Stimulated activated CD8-positive, alpha-beta memory T cell treated with anti-CD3 and anti-CD28 coated beads, Interleukin-4, amount 100 ng/mL, for 24 hours (primary cell): ENCODE results near the gene CCDC78.

ENCODE experiments used
- DNase-seq: peaks from one replicate; pipeline ENCODE4 v3.0.0-alpha.2; 2020; ENCODE audit warnings: low read depth

Gene CCDC78

DNA sequence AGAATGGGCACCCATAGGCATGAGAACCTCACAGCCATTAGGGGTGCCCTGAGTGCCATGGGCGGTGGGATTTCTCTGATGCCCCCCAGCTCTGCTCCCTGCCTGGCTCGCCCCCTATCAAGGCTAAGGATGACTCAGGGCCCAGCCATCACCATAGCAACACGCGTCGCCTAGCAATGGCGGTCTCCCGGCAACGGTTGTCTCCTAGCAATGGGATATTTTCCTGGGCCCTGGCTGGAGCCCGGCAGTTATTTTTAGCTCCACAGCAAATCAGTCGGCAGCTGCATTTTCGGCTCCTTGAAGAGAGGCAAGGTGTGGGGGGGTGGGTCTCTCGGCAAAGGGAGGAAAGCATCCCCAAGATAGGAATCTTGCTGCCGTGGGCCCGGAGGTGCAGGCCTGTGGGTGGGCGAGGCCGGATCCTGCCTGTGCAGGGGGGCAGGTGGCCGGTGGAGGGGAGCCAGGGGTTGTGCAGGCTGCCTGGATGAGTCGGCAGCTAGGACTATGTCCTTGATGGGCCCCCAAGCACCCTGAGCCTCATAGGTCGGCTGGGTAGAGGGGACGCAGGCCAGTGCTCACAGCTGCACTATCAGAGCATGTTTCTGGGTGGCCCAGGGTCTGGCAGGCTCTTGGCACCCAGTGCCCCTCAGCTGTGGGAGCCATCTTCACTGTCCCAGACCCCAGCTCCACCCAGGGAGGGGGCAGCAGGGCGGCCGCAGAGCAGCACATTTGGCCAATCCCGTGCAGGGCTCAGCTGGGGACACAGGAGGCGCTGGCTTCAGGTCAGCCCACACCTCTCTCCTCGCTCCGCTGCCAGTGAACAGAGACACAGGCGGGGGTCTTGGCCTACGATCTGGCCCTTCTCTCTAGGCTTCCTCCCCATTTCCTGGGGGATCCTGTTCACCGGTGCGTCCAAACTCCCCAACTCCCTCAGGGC, 16.4 kb downstream of the CCDC78 start:
- no peak for DNase-seq

DNA sequence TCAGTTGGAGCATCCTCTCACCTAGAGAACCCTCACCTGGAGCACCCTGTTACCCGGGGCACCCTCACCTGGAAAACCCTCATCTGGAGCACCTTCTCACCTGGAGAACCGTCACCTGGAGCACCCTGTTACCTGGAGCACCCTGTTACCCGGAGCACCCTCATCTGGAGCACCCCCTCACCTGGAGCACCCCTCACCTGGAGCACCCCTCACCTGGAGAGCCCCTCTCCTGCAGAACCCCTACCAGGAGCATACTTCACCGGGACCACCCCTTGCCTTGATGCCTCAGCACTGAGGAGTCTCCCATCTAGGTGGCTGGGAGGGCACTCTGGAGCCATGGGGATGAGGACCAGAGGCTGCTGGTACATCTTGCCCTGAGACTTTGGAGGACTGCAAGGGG, 17.3 kb downstream of the CCDC78 start:
- DNase-seq, result no peak

DNA sequence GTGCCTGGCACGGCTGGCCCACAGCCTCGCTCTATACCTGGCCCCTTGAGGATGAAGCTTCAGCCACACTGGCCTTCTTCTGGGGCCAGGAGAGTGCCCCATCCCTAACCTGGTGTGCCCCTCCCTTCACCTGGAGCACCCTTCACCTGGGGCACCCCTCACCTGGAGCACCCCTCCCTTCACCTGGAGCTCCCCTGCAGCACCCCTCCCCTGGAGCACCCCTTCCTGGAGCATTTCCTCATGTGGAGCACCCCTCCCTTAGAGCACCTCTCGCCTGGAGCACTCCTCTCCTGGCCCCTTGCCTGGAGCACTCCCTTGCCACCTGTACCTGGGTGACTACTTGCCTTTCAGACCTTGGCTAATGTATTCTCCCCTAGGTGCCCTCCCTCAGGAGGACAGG, 18.2 kb downstream of the CCDC78 start:
- DNase-seq, result no peak

DNA sequence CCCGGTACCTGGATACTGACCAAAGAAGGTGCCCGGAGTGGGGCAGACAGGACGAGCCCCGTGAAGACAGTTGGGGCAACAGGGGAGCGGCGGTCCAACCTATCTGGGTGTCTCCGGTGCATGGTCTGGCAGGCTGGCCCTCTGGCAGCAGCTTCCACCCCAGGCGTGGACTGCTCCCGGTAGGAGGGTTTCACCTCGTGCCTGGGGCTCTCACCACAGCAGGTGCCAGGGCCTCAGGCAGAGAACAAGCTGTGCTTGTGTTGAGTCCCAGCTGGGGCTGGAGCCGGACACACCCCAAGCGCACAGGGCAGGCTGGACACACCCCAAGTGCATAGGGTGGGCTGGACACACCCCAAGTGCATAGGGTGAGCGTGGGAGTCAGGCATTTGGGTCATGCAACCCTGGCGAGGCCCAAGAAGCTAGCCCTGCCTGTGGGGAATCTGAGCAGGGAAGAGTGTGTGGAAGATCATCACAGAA, 19.1 kb downstream of the CCDC78 start:
- no peak for DNase-seq

DNA sequence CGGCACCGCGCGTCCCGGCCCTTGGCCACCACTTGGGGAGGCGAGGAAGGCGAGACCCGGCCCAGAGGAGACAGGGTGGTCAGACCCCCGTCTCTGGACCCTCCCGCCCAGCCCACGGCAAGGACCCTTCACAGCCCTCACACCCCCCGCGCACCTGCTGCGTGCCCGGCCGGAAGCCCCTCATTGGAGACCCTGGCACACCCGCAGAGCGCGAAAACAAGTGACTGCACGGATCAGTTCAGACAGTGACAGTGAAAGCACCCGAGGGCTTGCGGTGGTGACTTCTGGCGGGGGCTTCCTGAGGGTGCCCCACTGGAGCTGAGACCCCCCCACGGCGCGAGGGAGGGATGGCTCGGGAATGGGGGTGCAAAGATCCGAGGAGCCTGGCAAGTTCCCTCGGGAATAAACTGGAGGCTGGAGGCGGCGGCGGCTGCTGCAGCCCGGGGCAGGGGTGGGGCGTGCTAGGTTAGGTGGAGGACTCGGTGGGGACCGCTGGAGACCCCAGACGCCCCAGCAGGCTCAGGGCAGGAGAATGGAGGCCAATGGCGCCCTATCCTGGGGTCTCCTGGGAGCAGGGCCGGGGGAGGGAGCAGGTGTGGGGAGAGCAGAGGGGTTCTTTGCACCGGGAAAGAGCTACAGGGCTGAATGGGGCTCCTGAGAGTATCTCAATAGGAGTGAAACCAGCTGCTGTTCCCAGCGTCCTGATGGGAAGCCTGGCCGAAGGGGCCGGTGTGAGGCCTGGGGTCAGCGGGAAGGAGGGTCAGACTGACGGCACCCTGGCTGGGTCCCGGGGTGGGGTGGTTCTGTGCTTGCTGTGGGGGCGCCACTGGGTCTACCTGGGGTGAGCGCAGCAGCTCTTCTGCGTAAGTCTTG, 19.8 kb downstream of the CCDC78 start:
- DNase-seq, result no peak

DNA sequence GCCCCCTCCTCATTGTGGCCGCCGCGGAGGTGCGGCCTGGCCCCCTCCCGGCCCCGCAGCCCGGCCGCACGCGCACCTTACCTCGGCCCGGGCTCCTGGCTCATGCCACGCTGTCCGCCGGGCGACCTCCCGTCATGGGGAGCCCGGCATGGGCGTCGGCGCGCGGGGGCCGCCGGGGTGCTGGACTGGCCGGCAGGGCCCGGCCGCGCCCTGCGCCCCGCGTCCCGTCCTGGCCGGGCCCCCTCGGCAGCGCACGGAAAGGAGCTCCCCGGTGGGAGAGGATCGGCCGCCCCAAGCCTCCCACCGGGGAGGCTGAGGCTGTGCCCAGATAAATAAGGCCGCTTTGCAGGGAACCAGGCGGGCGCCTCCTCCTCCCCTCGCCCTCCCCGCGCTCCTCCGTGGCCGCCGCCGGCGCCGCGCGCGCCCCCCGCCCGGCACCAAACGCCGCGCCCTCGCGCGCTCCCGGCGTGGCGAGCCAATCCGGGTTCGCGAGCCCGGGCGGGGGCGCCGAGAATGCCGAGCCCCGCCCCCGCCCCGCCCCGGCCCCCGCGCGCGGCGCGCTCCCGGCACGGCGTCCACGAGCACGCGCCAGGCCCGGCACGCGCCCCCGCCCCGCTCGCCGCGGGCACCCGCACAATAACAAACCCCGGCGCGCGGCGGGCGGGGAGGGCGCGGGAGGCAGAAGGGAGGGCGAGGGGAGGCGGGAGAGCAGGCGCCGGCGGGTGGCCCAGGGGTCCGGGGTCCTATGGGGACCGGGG, 20.6 kb downstream of the CCDC78 start, which contains the start of gene FBXL16:
FBXL16 (minus strand) TSS at position 371 of the 758 bp plus-strand sequence. CDS start 8,396 bp downstream, outside the sequence.
- no peak for DNase-seq

DNA sequence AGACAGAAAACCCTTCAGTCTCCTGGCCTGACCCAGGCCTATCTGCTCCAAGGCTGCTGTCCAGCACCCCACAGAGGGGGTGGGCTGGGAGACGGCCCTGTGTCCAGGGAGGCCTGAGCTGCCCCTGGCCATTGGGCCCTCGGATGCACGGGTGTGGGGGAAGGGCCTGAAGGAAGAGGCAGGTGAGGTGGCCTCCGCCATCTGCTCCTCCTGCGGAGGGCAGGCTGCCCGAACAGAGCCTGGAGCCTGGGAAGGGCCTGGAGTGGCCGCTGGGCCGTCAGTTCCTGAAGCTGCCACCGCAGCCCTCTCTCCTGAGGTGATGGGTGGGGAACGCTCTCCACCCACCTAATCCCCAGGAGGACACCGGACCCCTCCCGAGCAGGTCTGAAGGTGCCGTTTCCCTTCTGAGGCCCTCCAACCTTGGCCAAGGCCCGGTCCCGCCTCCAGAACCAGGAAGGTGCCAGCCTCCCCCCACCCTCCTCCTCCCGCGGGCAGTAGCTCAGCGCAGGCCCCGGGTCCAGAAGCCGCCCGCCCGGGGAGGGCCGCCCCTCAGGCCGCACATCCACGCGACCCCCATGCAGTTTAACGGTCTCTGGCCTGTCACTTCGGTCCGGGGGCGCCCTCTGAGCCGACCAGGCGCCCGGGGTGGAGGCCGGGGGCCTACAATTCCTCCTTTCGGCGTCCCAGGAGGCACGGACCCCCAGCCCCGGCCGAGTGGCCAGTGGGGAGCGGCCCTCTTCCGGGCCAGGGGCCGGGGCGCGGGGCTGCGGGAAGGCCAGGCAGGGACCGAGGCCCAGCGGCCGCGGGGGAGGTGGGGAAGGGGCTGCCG, 21.5 kb downstream of the CCDC78 start:
- no peak for DNase-seq

DNA sequence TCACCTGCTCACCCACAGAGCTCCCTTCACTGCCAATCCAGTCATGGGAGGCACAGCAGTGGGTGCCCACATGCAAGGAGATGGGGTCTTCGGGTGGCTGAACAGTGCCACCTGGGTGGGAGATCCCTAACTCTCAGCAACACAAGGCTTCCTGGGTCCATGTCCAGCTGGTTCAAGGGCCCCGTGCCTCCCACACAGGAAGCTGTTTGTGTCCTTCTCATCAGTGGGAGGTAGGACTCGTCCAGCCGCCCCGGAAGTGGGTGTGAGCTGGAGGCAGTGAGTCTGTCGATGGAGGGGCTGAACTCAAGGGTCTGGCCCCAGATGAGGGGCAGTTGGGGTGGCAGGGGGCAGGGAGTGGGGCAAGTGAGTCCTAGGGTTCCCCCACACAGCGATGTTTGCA, 22.2 kb downstream of the CCDC78 start:
- no peak for DNase-seq

DNA sequence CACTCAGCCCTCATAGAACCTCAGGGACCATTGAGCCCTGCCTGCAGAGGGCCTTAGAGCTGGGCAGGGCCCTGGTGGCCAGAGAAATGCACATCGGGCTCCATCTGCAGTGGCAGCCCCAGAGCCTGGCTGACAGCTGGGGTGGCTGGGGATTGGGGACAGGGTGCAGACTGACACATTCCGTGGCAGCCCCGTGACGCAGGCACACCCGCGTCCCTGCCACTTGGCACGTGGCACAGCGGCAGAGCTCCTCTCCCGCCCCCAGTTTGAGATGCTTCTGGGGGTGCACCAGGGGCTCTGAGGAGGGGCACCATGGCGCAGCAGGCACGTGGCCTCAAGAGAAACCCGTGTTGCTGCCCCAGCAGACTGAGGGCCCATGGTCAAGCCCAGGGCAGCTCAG, 22.8 kb downstream of the CCDC78 start:
- DNase-seq, result no peak

DNA sequence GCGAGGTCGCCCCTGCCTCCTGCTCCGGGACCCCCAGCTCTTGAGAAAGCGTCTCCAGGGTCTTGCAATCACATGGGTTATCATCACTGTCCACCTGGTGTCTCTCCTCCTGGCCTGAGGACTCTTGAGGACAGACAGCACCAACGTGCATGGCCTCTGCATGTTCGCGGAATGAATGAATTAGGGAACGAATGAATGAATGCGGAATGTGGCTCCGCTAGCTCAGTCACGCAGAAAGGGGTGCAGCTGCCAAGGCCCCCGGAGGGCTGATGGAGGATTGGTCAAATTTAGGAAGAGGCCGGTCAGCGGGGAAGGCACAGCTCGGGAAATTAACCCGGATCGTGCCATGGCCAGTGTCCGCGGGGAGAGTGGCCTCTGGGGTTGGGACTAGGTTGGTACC, 23.9 kb downstream of the CCDC78 start:
- DNase-seq, result no peak

DNA sequence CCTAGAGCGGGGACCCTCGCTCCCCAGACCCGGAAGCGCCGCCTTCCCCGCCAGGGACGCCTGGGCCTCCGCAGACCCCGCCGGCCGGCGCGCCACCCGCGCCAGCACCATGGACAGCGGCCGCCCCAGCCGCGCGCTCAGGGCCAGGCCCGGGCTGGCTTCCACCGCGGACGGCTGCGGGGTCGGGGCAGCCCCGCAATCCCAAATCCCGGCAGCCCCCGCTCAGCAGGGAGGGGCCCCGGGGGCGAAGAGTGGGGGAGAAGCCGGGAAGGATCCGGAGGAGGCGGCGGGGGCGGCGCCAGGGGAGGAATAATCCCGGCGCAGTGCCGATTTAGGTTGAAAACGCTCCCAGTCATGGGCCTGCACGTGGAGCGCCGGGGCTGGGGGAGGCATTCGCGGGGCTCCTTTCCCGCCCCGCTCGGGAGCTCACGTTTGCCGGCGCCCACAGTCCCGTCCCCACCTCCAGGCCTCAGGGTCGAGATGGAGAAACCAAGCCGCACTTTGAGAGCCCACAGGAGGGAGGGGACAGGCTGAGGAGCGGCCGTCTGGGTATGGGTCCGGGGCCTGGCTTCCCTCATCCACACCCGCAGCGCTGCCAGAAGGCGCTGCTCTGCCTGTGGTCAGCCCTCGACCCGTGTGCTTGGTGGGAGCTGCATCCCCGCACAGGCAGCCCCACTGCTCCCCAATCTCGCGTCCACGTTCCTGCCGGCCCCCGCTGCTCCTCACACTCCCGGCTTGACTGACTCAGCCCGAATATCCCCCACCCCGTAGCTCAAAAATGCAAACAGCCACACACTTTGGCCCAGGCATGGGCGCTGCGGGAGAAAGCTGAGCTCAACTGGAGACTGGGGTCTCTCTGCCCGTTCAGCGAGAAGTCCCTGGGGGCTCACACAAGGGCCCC, 25.3 kb downstream of the CCDC78 start:
- DNase-seq, result no peak

DNA sequence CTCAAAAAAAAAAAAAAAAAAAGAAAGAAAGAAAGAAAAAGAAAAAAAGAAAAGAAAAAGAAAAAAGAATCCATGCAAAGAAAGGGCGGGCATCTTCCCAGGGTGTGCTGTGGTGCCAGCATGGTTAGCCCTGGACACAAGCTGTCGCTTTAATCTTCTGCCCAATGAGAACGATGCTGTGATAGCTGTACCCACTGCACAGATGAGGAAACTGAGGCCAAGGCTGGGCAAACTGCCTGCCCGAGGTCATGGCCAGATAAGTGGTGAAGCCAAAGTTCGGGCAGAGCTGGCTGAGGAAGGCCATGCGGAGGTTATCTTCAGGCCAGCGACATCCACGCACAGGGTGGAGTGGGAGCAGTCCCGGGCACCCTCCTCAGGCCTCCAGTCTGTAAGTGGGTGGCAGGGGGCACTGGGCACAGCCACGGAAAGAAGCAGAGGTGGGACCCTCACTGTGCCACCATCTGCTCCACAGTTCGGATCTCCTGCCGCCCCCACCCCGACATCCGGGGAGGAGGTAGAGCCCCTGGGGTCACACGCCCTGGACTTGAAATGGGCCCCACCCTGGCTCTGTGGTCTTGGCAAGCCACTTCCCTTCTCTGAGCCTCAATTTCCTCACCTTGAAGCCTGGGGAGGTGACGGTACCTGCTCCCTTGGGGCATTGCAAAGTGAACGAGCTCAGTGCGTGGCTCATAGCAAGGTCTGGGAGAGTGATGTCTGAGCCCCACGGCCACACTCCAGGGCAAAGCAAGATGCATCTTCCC, 27.2 kb downstream of the CCDC78 start:
- no peak for DNase-seq

DNA sequence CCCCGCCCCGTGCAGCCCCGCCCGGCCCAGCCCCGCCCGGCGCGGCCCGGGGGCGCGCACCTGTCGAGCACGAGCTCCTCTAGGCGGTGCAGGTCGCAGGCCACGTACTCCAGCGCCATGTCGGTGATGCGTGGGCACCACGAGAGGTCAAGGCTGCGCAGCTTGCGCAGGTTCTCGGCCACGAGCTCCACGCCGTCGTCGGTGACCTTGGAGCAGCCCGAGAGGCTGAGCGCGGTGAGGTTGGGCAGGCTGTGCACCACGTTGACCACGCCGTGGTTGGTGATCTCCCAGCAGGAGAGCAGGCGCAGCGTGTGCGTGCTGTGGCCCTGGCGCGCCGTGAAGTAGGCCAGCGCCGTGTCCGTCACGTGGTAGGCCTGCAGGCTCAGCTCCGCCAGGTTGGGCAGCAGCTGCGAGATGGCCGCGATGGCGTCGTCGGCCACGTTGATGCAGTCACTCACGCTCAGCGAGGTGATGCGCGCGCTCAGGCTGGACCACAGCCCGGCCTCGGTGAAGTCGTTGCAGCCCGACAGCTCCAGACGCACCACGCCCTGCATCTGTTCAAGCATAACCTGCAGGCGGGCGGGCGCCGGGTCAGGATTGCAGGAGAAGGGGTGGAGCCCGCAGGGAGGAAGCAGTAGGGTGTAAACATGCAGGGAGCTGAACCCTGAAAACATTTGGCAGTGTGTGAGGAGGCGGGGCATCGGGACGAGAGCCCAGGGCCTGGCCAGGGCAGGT, 30.7 kb downstream of the CCDC78 start:
- DNase-seq, result peak; percentile 52

DNA sequence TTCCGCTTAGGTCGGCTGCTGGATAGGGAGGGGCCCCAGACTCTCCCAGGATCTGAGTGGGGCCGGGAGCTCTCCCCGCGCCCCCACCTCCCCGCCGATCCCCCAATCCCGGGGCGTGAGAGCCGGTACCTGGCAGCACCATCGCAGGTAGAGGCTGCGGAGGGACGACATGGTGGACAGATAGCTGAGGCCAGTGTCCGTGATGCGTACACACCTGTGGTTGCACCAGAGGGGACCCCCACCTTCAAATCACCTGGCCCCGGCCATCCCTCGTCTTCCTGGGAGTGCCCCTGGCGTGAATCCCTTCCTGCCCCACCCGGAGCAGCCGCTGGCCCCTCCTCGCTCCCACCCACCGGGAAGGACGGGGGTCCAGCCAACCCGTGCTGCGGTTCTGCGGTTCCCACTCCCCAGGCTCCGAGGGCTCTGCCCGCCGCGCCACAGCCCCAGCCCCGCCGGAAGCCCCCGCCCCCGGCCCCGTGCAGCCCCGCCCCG, 31.3 kb downstream of the CCDC78 start:
- DNase-seq, result no peak

DNA sequence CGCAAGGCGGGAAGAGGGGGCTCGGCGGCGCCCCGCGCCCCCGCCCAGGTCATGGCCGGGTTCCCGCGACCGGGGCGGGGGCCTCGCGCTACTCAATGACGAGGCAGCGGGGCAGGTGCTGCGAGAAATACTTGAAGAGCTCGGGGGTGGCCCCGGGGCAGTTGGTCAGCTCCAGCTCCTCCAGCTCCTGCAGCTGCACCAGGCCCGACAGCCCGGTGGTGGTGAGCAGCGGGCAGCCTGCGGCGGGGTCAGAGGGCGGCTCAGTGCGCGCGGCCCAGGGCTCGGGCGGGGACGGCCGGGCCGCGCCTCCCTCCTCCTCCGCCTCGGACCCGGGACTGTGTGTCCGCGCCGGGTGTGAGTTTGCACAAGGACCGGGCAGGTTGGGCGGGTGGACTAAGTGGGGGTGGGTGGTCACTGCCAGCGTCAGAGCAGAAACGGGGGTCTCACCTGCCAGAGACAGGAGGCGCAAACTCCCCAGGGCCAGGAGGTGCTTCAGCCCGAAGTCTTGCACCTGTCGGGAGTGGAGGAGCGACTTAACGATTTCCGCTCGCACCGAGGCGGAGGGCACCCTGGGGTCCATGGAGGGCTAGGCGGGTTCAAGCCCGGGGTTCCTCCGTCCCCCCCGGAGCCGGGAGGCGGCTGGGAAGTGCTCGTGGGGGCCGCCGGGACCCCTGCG, 31.9 kb downstream of the CCDC78 start:
- DNase-seq, result no peak

DNA sequence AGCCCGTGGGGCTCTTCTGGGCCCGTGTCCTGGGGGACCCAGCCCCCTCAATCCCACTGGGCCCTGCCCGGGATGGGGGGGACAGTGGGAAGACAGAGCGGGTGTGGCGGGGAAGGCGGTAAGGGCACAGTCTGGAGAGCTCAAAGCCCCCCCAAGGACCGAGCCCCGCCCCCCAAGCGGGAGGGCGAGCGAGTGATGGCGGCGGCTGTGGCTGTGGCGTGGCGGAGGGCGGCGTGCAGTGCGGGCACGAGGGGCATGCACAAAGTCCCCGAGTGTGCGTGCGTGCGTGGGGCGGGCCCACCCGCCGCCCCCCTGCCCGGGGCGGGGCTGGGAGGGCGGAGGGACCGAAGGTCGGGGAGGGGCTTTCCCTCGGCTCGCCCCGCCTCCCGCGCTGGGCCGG, 32.5 kb downstream of the CCDC78 start:
- DNase-seq, result no peak

DNA sequence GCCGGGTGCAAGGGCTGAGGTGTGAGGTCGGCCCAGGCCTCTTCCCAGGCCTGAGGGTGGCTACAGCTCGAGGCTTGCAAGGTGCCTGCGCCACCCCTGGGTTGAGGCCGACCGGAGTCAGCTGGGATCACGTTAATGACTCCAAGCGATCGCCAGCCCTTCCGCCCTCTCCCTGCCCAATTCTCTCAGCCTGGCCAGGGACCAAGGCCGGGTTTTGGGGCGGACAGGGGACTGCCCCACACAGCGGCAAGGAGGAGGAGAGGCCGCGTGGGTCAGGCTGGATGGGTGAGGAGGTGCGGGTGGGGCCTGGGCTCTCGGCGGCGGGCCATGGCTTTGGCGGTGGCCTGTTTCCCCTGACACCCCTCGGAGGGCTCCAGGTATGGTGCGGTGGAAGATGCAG, 32.9 kb downstream of the CCDC78 start:
- no peak for DNase-seq
